PC-9 (cell line): ENCODE results near the gene CRY2. TPM values are rescaled to one million over a fixed set of nuclear protein-coding genes. Genes with fewer than 3 reads are reported as not detected.

Experiments used
- BruUV-seq: library from RNA; stranded (reverse); fragments of 400-500 nt; replicated peaks from 2 replicates; lab custom pipeline; 2021; lab: Mats Ljungman, UMichigan
- CTCF ChIA-PET: fragments of 300-600 bp; sonication (Branson Sonifier 250); formaldehyde crosslinking; loops from one replicate; lab custom pipeline; 2022; ENCODE audit warnings: antibody characterized with exemption; lab: Charles Lee
- POLR2A ChIA-PET: fragments of 300-600 bp; sonication (Branson Sonifier 250); formaldehyde crosslinking; loops from one replicate; lab custom pipeline; 2022; ENCODE audit warnings: antibody characterized with exemption; ENCODE audit not compliant: unreplicated experiment; lab: Charles Lee
- DNase-seq, 2 experiments: peaks; one replicate each; pipeline versions ENCODE4 v3.0.0 to v3.0.0-alpha.2; 2015 to 2022; ENCODE audit warnings: mixed read lengths in 1 of 2
- H2AFZ ChIP-seq: fragments of 200-600 bp; sonication (generic); 2 replicates; pipeline ENCODE4 v1.8.1; 2017; ENCODE audit warnings: antibody characterized with exemption
- H3F3A ChIP-seq: fragments of 200-600 bp; sonication (generic); 2 replicates; pipeline ENCODE4 v1.8.1; 2017; ENCODE audit warnings: antibody characterized with exemption, mild to moderate bottlenecking, low read depth; ENCODE audit not compliant: insufficient read depth
- H3K27ac ChIP-seq: fragments of 200-600 bp; sonication (generic); 2 replicates; pipeline ENCODE4 v1.6.1; 2016; ENCODE audit warnings: mixed run types
- H3K27me3 ChIP-seq: fragments of 200-600 bp; sonication (generic); 2 replicates; pipeline ENCODE4 v1.6.1; 2016; ENCODE audit warnings: low read depth, mixed run types; ENCODE audit not compliant: insufficient read depth
- H3K36me3 ChIP-seq: fragments of 200-600 bp; sonication (generic); 2 replicates; pipeline ENCODE4 v1.6.1; 2016; ENCODE audit warnings: low read depth, mixed run types
- H3K4me1 ChIP-seq: fragments of 200-600 bp; sonication (generic); replicated peaks from 2 replicates; pipeline ENCODE4 v1.6.1; 2016; ENCODE audit warnings: mixed run types; ENCODE audit not compliant: insufficient read depth
- H3K4me2 ChIP-seq: fragments of 200-600 bp; sonication (generic); 2 replicates; pipeline ENCODE4 v1.6.1; 2017; ENCODE audit warnings: mixed run types
- H3K4me3 ChIP-seq: fragments of 200-600 bp; sonication (generic); 2 replicates; pipeline ENCODE4 v1.6.1; 2016; ENCODE audit warnings: mixed run types
- H3K79me2 ChIP-seq: fragments of 200-600 bp; sonication (generic); 2 replicates; pipeline ENCODE4 v1.6.1; 2017; ENCODE audit warnings: low read depth, mixed run types
- H3K9me2 ChIP-seq: fragments of 200-600 bp; sonication (generic); 2 replicates; pipeline ENCODE4 v1.8.1; 2017; ENCODE audit warnings: mild to moderate bottlenecking; ENCODE audit not compliant: insufficient read depth
- H3K9me3 ChIP-seq: fragments of 200-600 bp; sonication (generic); 2 replicates; pipeline ENCODE4 v1.8.1; 2016; ENCODE audit warnings: low read depth; ENCODE audit not compliant: insufficient read depth
- H4K20me1 ChIP-seq: fragments of 200-600 bp; sonication (generic); 2 replicates; pipeline ENCODE4 v1.8.1; 2017; ENCODE audit not compliant: insufficient read depth
- EZH2 ChIP-seq: fragments of 200-600 bp; sonication (generic); IDR thresholded peaks from 2 replicates; pipeline ENCODE4 v1.8.0; 2017; ENCODE audit warnings: antibody characterized with exemption, low read depth
- intact Hi-C: fragments of 100-400 bp; cut with micrococcal nuclease; formaldehyde crosslinking; loops from one replicate; pipeline ENCODE4 v1.10.0; 2022; ENCODE audit not compliant: unreplicated experiment
- total RNA-seq: library from RNA; stranded (reverse); gene quantifications from 2 replicates; pipeline ENCODE4 v1.2.3, GENCODE V29; 2021
- TF ChIP-seq, protein P1 (sequence below): fragments of 200-600 bp; sonication (generic); conservative IDR thresholded peaks from 2 replicates; pipeline ENCODE4 v1.6.1; 2017; ENCODE audit warnings: mixed run types, antibody characterized with exemption, mild to moderate bottlenecking, moderate library complexity

The CRY2 gene
- total RNA-seq, 1 experiment from 2014 or later, result 17.5 TPM

DNA sequence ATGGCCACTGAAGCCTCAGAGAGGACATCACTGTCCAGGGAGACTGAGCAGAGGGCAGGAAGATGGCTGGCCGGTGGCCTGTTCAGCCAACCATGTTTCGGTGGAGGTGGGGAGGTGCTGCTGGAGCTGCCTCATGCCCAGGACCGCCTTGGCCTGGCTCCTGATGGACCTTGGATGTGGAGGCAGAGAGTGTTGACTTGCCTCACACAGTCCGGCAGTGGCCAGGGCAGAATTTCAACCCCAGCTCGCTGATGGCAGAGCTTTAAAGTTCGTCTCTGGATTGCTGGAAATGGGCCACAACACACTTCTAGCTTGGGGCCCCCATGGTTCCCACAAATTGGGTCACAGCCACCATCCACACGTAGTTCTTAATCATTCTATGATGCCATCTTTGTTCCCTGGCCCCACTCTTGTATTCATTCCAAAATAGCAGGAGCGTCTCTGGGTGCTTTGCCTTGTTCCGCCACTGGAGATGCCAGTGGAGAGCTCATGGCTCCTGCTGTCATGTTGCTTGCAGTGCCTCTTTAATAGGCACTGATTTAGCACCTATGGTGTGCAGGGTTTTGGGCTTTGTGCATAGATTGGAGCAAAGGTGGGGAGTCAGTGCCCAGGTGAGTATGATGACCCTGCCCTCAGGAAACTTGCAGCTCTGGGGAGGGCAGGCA is 43.7 kb downstream of the CRY2 start:
- no peaks in the 10 kb centered on the region for H3F3A ChIP-seq
- POLR2A ChIA-PET, result no interaction called here
- CTCF ChIA-PET, result no interaction called here

DNA sequence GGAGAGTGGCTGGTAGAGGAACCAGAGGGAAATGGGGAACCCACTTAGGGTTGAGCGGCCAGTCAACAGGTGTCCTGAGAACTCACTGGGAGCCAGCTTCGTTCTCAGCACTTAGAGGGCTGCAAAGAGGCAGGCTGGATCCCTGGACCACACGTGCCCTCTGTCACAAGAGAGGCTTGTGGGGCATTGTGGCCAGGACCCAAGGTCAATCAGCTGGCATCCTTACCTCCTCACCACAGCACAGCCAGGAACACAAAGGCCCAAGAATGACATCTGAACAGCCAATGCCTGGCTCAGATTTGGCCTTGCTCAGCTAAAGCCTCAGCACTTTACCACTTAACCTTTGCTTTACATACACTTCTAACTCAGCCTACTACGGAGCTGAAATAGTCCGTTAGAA is 45.6 kb downstream of the CRY2 start:
- Histone ChIP-seq H4K20me1 (no peaks in the 10 kb centered on the region), H3K27me3 (peaks cover 14% of the 10 kb centered on the region), H3F3A (no peaks in the 10 kb centered on the region), H2AFZ (no peak overlapping the region), H3K4me1 (no peaks in the 10 kb centered on the region), H3K4me3 (no peak overlapping the region), H3K27ac (no peak overlapping the region), H3K79me2 (no peaks in the 10 kb centered on the region), H3K36me3 (no peaks in the 10 kb centered on the region), H3K9me2 (no peaks in the 10 kb centered on the region), H3K4me2 (no peak overlapping the region), H3K9me3 (no peaks in the 10 kb centered on the region)
- intact Hi-C loops, result no loop called here
- TF ChIP-seq EZH2, result no peak
- TF ChIP-seq, protein P1, sequence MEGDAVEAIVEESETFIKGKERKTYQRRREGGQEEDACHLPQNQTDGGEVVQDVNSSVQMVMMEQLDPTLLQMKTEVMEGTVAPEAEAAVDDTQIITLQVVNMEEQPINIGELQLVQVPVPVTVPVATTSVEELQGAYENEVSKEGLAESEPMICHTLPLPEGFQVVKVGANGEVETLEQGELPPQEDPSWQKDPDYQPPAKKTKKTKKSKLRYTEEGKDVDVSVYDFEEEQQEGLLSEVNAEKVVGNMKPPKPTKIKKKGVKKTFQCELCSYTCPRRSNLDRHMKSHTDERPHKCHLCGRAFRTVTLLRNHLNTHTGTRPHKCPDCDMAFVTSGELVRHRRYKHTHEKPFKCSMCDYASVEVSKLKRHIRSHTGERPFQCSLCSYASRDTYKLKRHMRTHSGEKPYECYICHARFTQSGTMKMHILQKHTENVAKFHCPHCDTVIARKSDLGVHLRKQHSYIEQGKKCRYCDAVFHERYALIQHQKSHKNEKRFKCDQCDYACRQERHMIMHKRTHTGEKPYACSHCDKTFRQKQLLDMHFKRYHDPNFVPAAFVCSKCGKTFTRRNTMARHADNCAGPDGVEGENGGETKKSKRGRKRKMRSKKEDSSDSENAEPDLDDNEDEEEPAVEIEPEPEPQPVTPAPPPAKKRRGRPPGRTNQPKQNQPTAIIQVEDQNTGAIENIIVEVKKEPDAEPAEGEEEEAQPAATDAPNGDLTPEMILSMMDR, result no peak
- POLR2A ChIA-PET, result no interaction called here
- CTCF ChIA-PET, result interaction anchor here (0.5 kb wide), 1 partner anchor 1639 kb away, joined by 3 read pairs; no protein-coding TSS in a partner anchor
- no peak for DNase-seq
- no TSS peak for BruUV-seq

More for the DNA sequence above, 43.7 kb downstream of the CRY2 start:
- Histone ChIP-seq H3K4me3 (no peak overlapping the region), H4K20me1 (peaks cover 4% of the 10 kb centered on the region; the same call in 1 of the 2 replicates), H3K4me1 (no peaks in the 10 kb centered on the region), H3K9me2 (no peaks in the 10 kb centered on the region), H3K79me2 (no peaks in the 10 kb centered on the region), H3K36me3 (no peaks in the 10 kb centered on the region), H2AFZ (no peak overlapping the region), H3K27me3 (peaks cover 14% of the 10 kb centered on the region), H3K9me3 (no peaks in the 10 kb centered on the region), H3K4me2 (no peak overlapping the region), H3K27ac (no peak overlapping the region)
- intact Hi-C loops, result no loop called here
- no TSS peak for BruUV-seq
- no peak for DNase-seq
- TF ChIP-seq EZH2, result no peak
- TF ChIP-seq, protein P1, result no peak

DNA sequence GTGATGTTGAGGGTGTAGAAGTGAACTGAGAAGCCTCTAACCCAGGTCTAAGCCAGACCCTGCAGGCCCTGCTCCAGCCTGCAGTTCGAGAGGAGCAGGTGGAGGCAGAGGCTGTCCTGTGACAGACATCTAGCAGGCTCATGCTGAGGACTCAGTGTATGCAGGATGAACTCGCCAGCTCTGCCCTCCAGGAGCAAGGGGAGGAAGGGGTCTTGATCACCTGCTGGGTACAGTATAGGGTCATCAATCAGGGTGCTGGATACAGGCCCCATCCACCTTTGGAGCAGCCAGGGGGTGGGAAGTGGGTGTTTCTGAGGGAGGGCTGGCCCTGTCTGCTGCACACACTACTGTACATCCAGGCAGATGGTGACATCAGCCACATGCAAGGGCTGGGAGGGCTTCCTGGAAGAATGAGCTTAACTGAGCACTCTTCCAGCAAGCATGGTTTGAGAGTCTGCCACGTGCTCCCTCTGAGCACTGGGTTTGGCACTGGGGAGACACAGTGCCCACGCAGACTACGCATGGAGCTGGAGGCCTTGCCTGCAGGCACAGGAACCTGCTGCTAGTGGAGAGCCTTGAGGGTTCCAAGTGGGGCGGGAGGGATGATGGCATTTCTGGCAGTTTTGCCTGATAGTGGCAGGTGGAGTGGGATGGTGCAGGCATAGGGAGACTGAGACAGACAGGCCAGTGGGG is 47.4 kb downstream of the CRY2 start:
- no peak overlapping the region for H3K4me2 ChIP-seq
- no peaks in the 10 kb centered on the region for H3K36me3 ChIP-seq
- no peak overlapping the region for H3K27ac ChIP-seq
- intact Hi-C loops, result no loop called here
- no peak overlapping the region for H3K4me3 ChIP-seq
- H3K9me2 ChIP-seq, result no peaks in the 10 kb centered on the region
- H3F3A ChIP-seq, result peaks cover 7% of the 10 kb centered on the region; the same call in 1 of the 2 replicates
- peaks cover 8% of the 10 kb centered on the region for H3K4me1 ChIP-seq
- H3K79me2 ChIP-seq, result no peaks in the 10 kb centered on the region
- TF ChIP-seq EZH2, result no peak
- TF ChIP-seq, protein P1, result no peak
- no peaks in the 10 kb centered on the region for H4K20me1 ChIP-seq
- H2AFZ ChIP-seq, result no peak overlapping the region
- peaks cover 14% of the 10 kb centered on the region for H3K27me3 ChIP-seq
- no peaks in the 10 kb centered on the region for H3K9me3 ChIP-seq
- BruUV-seq, result no TSS peak
- ChIA-PET POLR2A (no interaction called here), CTCF (no interaction called here)
- no peak for DNase-seq
